CD14-positive monocyte (primary cell): ENCODE results near the gene BIK. TPM values are rescaled to one million over a fixed set of nuclear protein-coding genes. Genes with fewer than 3 reads are reported as not detected.

Experiments used
- DNase-seq, 3 donors: peaks; one replicate each; pipeline ENCODE4 v3.0.0-alpha.2; 2011 to 2022
- H2AFZ ChIP-seq: 2 replicates; pipeline ENCODE4 v1.6.0; 2012; ENCODE audit warnings: mild to moderate bottlenecking, low read depth, low read length, inconsistent platforms; ENCODE audit not compliant: insufficient read depth, poor library complexity, severe bottlenecking
- H3K27ac ChIP-seq, 2 donors: 1 replicate in 1 of 2; 2 replicates in 1 of 2; pipeline ENCODE4 v1.5.1; 2012 to 2013; ENCODE audit warnings: low read length in 2 of 2, control low read depth in 1 of 2, inconsistent platforms in 1 of 2, low read depth in 1 of 2, mild to moderate bottlenecking in 1 of 2
- H3K27me3 ChIP-seq, 2 donors: one replicate each; pipeline versions ENCODE4 v1.6.0 to v1.6.1; 2011 to 2013; ENCODE audit warnings: low read length in 2 of 2; ENCODE audit not compliant: control insufficient read depth in 2 of 2, insufficient read depth in 2 of 2
- H3K36me3 ChIP-seq, 2 donors: replicated peaks in 1 of 2; 1 replicate in 1 of 2; 2 replicates in 1 of 2; pipeline versions ENCODE4 v1.5.1 to v1.6.1; 2012 to 2013; ENCODE audit warnings: low read length in 2 of 2, control low read depth in 1 of 2, inconsistent platforms in 1 of 2, mild to moderate bottlenecking in 1 of 2; ENCODE audit not compliant: insufficient read depth in 2 of 2, control insufficient read depth in 1 of 2
- H3K4me1 ChIP-seq, 2 donors: 1 replicate in 1 of 2; 2 replicates in 1 of 2; pipeline versions ENCODE4 v1.5.1 to v1.6.1; 2012 to 2013; ENCODE audit warnings: low read length in 2 of 2, control low read depth in 1 of 2, inconsistent platforms in 1 of 2, mild to moderate bottlenecking in 1 of 2, moderate library complexity in 1 of 2; ENCODE audit not compliant: insufficient read depth in 2 of 2, control insufficient read depth in 1 of 2
- H3K4me2 ChIP-seq: replicated peaks from 2 replicates; pipeline ENCODE3; 2012; ENCODE audit warnings: low read length, moderate library complexity, mild to moderate bottlenecking; ENCODE audit not compliant: poor library complexity, severe bottlenecking; ENCODE audit errors: extremely low read depth
- H3K4me3 ChIP-seq, 3 experiments: fragments of 200-600 bp in 1 of 3; sonication (generic) in 1 of 3; replicated peaks in 1 of 3; 1 replicate in 2 of 3; 2 replicates in 1 of 3; pipeline ENCODE4 v1.5.1; 2011 to 2013; ENCODE audit warnings: low read length in 3 of 3, mild to moderate bottlenecking in 3 of 3, control low read depth in 2 of 3, low read depth in 2 of 3, inconsistent platforms in 1 of 3, moderate library complexity in 1 of 3
- H3K79me2 ChIP-seq: 2 replicates; pipeline ENCODE4 v1.6.0; 2012; ENCODE audit warnings: mild to moderate bottlenecking, control low read depth, inconsistent platforms, low read length, moderate library complexity; ENCODE audit not compliant: insufficient read depth
- H3K9ac ChIP-seq: 2 replicates; pipeline ENCODE4 v1.6.0; 2017; ENCODE audit warnings: low read length, mild to moderate bottlenecking; ENCODE audit not compliant: insufficient read depth, poor library complexity, severe bottlenecking
- H3K9me3 ChIP-seq, 2 donors: replicated peaks in 1 of 2; 1 replicate in 1 of 2; 2 replicates in 1 of 2; pipeline versions ENCODE4 v1.5.1 to v1.6.1; 2012 to 2013; ENCODE audit warnings: low read length in 2 of 2, control low read depth in 1 of 2; ENCODE audit not compliant: control insufficient read depth in 1 of 2, insufficient read depth in 1 of 2
- H4K20me1 ChIP-seq: 2 replicates; pipeline ENCODE4 v1.6.0; 2012; ENCODE audit warnings: mild to moderate bottlenecking, low read length, control low read depth, moderate library complexity; ENCODE audit not compliant: insufficient read depth
- H3K27ac Mint-ChIP-seq, 7 donors: one replicate each; pipeline ENCODE4 v1.8.0; 2020; ENCODE audit warnings: mild to moderate bottlenecking in 7 of 7, mixed read lengths in 7 of 7, moderate library complexity in 6 of 7, inconsistent platforms in 2 of 7
- H3K27me3 Mint-ChIP-seq, 3 donors: one replicate each; pipeline ENCODE4 v1.8.0; 2021 to 2022; ENCODE audit warnings: low read depth in 3 of 3, mild to moderate bottlenecking in 3 of 3, mixed read lengths in 3 of 3, moderate library complexity in 3 of 3, inconsistent platforms in 1 of 3
- H3K36me3 Mint-ChIP-seq, 2 donors: one replicate each; pipeline ENCODE4 v1.8.0; 2020; ENCODE audit warnings: mixed read lengths in 2 of 2, inconsistent platforms in 1 of 2, mild to moderate bottlenecking in 1 of 2
- H3K4me1 Mint-ChIP-seq: one replicate; pipeline ENCODE4 v1.8.0; 2020; ENCODE audit warnings: mild to moderate bottlenecking, mixed read lengths
- H3K4me3 Mint-ChIP-seq, 2 donors: one replicate each; pipeline ENCODE4 v1.8.0; 2020; ENCODE audit warnings: mild to moderate bottlenecking in 2 of 2, mixed read lengths in 2 of 2, moderate library complexity in 1 of 2
- H3K9me3 Mint-ChIP-seq, 7 donors: one replicate each; pipeline ENCODE4 v1.8.0; 2020 to 2022; ENCODE audit warnings: mixed read lengths in 7 of 7, mild to moderate bottlenecking in 6 of 7, moderate library complexity in 6 of 7, inconsistent platforms in 2 of 7
- WGBS: methylation state at CpG from one replicate; pipeline ENCODE4 v1.1.5; 2013; ENCODE audit warnings: missing lambda C conversion rate; ENCODE audit not compliant: insufficient coverage; 5-methylcytosine and 5-hydroxymethylcytosine counted together
- intact Hi-C, 2 donors: fragments of 100-400 bp; cut with micrococcal nuclease; formaldehyde crosslinking; loops; one replicate each; pipeline versions ENCODE4 v1.15.0 to v1.15.1; 2023
- polyA plus RNA-seq, 3 donors: library from polyadenylated mRNA; depleted of rRNA in 1 of 3; unstranded in 2 of 3; stranded (reverse) in 1 of 3; fragments of 300-500 nt in 2 of 3; fragments of >200 nt in 1 of 3; fragmentation: Illumina TruSeq in 2 of 3; gene quantifications; 1 replicate in 2 of 3; 2 replicates in 1 of 3; pipeline ENCODE4 v1.2.3, GENCODE V29; 2012 to 2021
- TF ChIP-seq, protein P1 (sequence below): fragments of 200-600 bp; IDR thresholded peaks from one replicate; pipeline ENCODE4 v1.8.0; 2022; ENCODE audit warnings: antibody characterized with exemption, mild to moderate bottlenecking

Gene BIK
- polyA plus RNA-seq, 3 donors, result 0.96 to 3.1 (median 3.1) TPM

DNA sequence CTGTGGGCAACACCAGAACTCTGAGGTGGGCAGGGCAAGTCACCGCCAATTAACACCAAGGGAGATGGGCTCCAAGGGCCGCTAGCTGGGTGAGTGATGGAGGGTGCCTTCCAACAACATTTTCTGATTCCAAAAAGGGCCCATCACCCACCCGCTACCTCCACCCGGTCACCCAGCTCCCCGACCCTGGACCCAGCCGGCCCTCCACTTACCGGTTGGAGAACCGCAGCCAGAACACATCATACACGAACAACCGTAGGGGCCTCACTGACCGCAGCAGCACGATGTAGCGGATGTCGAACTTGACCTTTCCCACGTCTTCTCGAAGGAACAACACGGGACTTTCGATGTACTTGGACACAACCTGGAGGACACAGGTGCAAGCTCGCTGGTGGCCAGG is 61.6 kb downstream of the BIK start:
- Histone ChIP-seq H3K27ac (no peak overlapping the region), H3K4me3 (no peak overlapping the region), H3K36me3 (peaks cover 61 to 90% of the 10 kb centered on the region in 2 donors), H3K27me3 (no peaks in the 10 kb centered on the region), H3K9me3 (no peaks in the 10 kb centered on the region), H3K9ac (no peak overlapping the region), H3K4me2 (no peak overlapping the region), H4K20me1 (peaks cover 3% of the 10 kb centered on the region), H3K79me2 (no peaks in the 10 kb centered on the region), H2AFZ (no peak overlapping the region), H3K4me1 (no peaks in the 10 kb centered on the region)
- Mint-ChIP-seq H3K4me1 (no peaks in the 10 kb centered on the region), H3K27ac (no peak overlapping the region), H3K9me3 (no peaks in the 10 kb centered on the region), H3K27me3 (peaks cover 0 to 2% (median 0%) of the 10 kb centered on the region in 3 donors), H3K36me3 (peaks cover 58 to 89% of the 10 kb centered on the region in 2 donors), H3K4me3 (no peak overlapping the region)
- WGBS, result 98% methylated on average over 16 of the region's 19 CpGs
- intact Hi-C loops, result no loop called here
- TF ChIP-seq, protein P1, sequence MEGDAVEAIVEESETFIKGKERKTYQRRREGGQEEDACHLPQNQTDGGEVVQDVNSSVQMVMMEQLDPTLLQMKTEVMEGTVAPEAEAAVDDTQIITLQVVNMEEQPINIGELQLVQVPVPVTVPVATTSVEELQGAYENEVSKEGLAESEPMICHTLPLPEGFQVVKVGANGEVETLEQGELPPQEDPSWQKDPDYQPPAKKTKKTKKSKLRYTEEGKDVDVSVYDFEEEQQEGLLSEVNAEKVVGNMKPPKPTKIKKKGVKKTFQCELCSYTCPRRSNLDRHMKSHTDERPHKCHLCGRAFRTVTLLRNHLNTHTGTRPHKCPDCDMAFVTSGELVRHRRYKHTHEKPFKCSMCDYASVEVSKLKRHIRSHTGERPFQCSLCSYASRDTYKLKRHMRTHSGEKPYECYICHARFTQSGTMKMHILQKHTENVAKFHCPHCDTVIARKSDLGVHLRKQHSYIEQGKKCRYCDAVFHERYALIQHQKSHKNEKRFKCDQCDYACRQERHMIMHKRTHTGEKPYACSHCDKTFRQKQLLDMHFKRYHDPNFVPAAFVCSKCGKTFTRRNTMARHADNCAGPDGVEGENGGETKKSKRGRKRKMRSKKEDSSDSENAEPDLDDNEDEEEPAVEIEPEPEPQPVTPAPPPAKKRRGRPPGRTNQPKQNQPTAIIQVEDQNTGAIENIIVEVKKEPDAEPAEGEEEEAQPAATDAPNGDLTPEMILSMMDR, result no peak
- DNase-seq, result no peak

DNA sequence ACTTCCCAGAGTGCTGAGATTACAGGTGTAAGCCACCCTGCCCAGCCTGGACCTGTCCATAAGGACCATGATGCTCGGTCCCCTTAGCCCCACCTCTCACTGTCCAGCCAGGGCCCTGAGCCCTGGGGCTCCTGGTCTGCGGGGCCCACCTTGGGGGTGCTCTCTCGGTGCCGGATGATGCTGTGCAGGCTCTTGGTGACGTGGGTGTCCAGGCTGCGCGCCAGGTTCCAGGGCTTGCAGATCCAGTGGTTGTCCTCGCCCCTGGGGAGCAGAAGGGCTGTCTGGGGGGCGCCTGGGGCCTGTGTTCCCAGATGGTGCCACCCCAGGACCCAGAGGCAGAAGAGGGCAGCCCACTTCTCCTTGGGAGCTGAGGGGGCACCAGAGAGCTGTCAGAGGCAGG is 63.0 kb downstream of the BIK start:
- H3K4me3 ChIP-seq, result no peak overlapping the region
- H3K4me2 ChIP-seq, result no peak overlapping the region
- DNase-seq, result no peak
- Mint-ChIP-seq H3K4me1 (no peaks in the 10 kb centered on the region), H3K27ac (peak overlapping the region in 1 of 7 donors; percentile 83), H3K4me3 (no peak overlapping the region), H3K36me3 (peaks cover 49 to 85% of the 10 kb centered on the region in 2 donors), H3K9me3 (peaks cover 0 to 3% (median 0%) of the 10 kb centered on the region in 7 donors), H3K27me3 (peaks cover 0 to 2% (median 0%) of the 10 kb centered on the region in 3 donors)
- H4K20me1 ChIP-seq, result peaks cover 3% of the 10 kb centered on the region
- no peak overlapping the region for H3K27ac ChIP-seq
- TF ChIP-seq, protein P1, result no peak
- no peaks in the 10 kb centered on the region for H3K9me3 ChIP-seq
- WGBS, result 99% methylated on average over 9 of the region's 9 CpGs
- H3K9ac ChIP-seq, result no peak overlapping the region
- no peaks in the 10 kb centered on the region for H3K4me1 ChIP-seq
- intact Hi-C loops, result no loop called here
- no peaks in the 10 kb centered on the region for H3K27me3 ChIP-seq
- H3K36me3 ChIP-seq, result peaks cover 59 to 85% of the 10 kb centered on the region in 2 donors
- H2AFZ ChIP-seq, result no peak overlapping the region
- H3K79me2 ChIP-seq, result no peaks in the 10 kb centered on the region
